GM20431 (cell line): Measurements from ENCODE around the gene CD3G.
"Not testable (repeated sequence)": the region's sequence is repeated elsewhere in the genome, so short reads cannot be mapped to it uniquely, and the experiment has no call there.

ENCODE experiments used
- in situ Hi-C: fragments of 300-500 bp; cut with MseI, MboI; formaldehyde crosslinking; loops from one replicate; pipeline ENCODE4 v1.15.0; 2020; ENCODE audit warnings: low sequenced_read_pairs; ENCODE audit not compliant: unreplicated experiment

The CD3G gene

GRCh38 chr11:118373263-118373662 is 29.1 kb downstream of the CD3G start:
- in situ Hi-C loops = no loop called here

- in situ Hi-C loops = no loop called here
Observed at GRCh38 chr11:118373871-118374270, 29.7 kb downstream of the CD3G start.

GRCh38 chr11:118374729-118375128 is 30.6 kb downstream of the CD3G start:
- in situ Hi-C loops = loop anchor here (25.0 kb wide), 1 partner anchor 113 kb away; no protein-coding TSS in a partner anchor

- in situ Hi-C loops = loop anchor here (25.0 kb wide), 1 partner anchor 111 kb away; no protein-coding TSS in a partner anchor
Observed at GRCh38 chr11:118375978-118376377, 31.8 kb downstream of the CD3G start.

- in situ Hi-C loops = loop anchor here (25.0 kb wide), 1 partner anchor 108 kb away; no protein-coding TSS in a partner anchor
Observed at GRCh38 chr11:118379497-118379896, 35.4 kb downstream of the CD3G start.

- in situ Hi-C loops = loop anchor here (25.0 kb wide), 1 partner anchor 107 kb away; no protein-coding TSS in a partner anchor
Observed at GRCh38 chr11:118380571-118380970, 36.4 kb downstream of the CD3G start.

GRCh38 chr11:118382954-118383353 is 38.8 kb downstream of the CD3G start:
- in situ Hi-C loops = loop anchor here (25.0 kb wide), 1 partner anchor 104 kb away; no protein-coding TSS in a partner anchor

- in situ Hi-C loops = loop anchor here (25.0 kb wide), 1 partner anchor 104 kb away; no protein-coding TSS in a partner anchor
Observed at GRCh38 chr11:118383657-118384056, 39.5 kb downstream of the CD3G start.

GRCh38 chr11:118396097-118396501 is 52.0 kb downstream of the CD3G start:
- in situ Hi-C loops = loop anchor here (25.0 kb wide), 1 partner anchor 91 kb away; no protein-coding TSS in a partner anchor

GRCh38 chr11:118397448-118397847 is 53.3 kb downstream of the CD3G start:
- in situ Hi-C loops = loop anchor here (25.0 kb wide), 1 partner anchor 90 kb away; no protein-coding TSS in a partner anchor

GRCh38 chr11:118398791-118399559 is 54.8 kb downstream of the CD3G start:
- in situ Hi-C loops = loop anchor here (25.0 kb wide), 1 partner anchor 88 kb away; no protein-coding TSS in a partner anchor

GRCh38 chr11:118401151-118401879 is 57.2 kb downstream of the CD3G start, which contains the start of gene ATP5MG:
ATP5MG (plus strand) TSS chr11:118401606; CDS start chr11:118401666, 60 bp downstream.
- in situ Hi-C loops = no loop called here

- in situ Hi-C loops = no loop called here
Observed at GRCh38 chr11:118401880-118402590, 57.9 kb downstream of the CD3G start.

- in situ Hi-C loops = not testable (repeated sequence)
Observed at GRCh38 chr11:118402594-118402993, 58.5 kb downstream of the CD3G start.
